Endodermal cell (in vitro differentiated cells): ENCODE results near the gene IL18BP. TPM values are rescaled to one million over a fixed set of nuclear protein-coding genes. Genes with fewer than 3 reads are reported as not detected.

Experiments
- DNase-seq: peaks from one replicate; pipeline ENCODE4 v3.0.0-alpha.2; 2017
- H3K27ac ChIP-seq: 2 replicates; pipeline ENCODE4 v1.5.1; 2013; ENCODE audit warnings: mild to moderate bottlenecking, low read depth, low read length, moderate library complexity
- H3K27me3 ChIP-seq: 2 replicates; pipeline ENCODE4 v1.6.1; 2013; ENCODE audit warnings: mild to moderate bottlenecking, low read length, moderate library complexity; ENCODE audit not compliant: insufficient read depth, control insufficient read depth, poor library complexity, severe bottlenecking
- H3K36me3 ChIP-seq: 2 replicates; pipeline ENCODE4 v1.7.0; 2013; ENCODE audit warnings: mild to moderate bottlenecking, low read length, moderate library complexity; ENCODE audit not compliant: control insufficient read depth, insufficient read depth
- H3K4me1 ChIP-seq: one replicate; pipeline ENCODE4 v1.7.0; 2013; ENCODE audit warnings: low read length; ENCODE audit not compliant: control insufficient read depth, insufficient read depth
- H3K4me3 ChIP-seq: 2 replicates; pipeline ENCODE4 v1.5.1; 2013; ENCODE audit warnings: mild to moderate bottlenecking, low read length, moderate library complexity
- H3K9ac ChIP-seq: 2 replicates; pipeline ENCODE4 v1.6.1; 2013; ENCODE audit warnings: mild to moderate bottlenecking, low read length, moderate library complexity; ENCODE audit not compliant: poor library complexity, severe bottlenecking; ENCODE audit errors: extremely low read depth
- H3K9me3 ChIP-seq: 2 replicates; pipeline ENCODE4 v1.6.1; 2013; ENCODE audit warnings: mild to moderate bottlenecking, low read length, moderate library complexity; ENCODE audit not compliant: control insufficient read depth
- H3K27ac Mint-ChIP-seq: 2 replicates; pipeline ENCODE4 v1.8.0; 2020; ENCODE audit warnings: mixed read lengths
- H3K27me3 Mint-ChIP-seq: 2 replicates; pipeline ENCODE4 v1.8.0; 2021; ENCODE audit warnings: mild to moderate bottlenecking, mixed read lengths; ENCODE audit not compliant: insufficient read depth
- H3K36me3 Mint-ChIP-seq: 2 replicates; pipeline ENCODE4 v1.8.0; 2020; ENCODE audit warnings: low read depth, mixed read lengths
- H3K4me1 Mint-ChIP-seq: 2 replicates; pipeline ENCODE4 v1.8.0; 2020; ENCODE audit warnings: mixed read lengths
- H3K4me3 Mint-ChIP-seq: 2 replicates; pipeline ENCODE4 v1.8.0; 2020; ENCODE audit warnings: mild to moderate bottlenecking, moderate library complexity, mixed read lengths
- H3K9me3 Mint-ChIP-seq: 2 replicates; pipeline ENCODE4 v1.8.0; 2020; ENCODE audit warnings: mild to moderate bottlenecking, mixed read lengths
- WGBS, 2 experiments: methylation state at CpG; one replicate each; pipeline versions ENCODE4 v1.1.5 to v1.1.7; 2013; ENCODE audit warnings: missing lambda C conversion rate in 2 of 2, mixed read lengths in 1 of 2; ENCODE audit not compliant: insufficient coverage in 1 of 2, insufficient read length in 1 of 2; 5-methylcytosine and 5-hydroxymethylcytosine counted together
- total RNA-seq, 2 donors: library from RNA; stranded (reverse); fragmentation: NEBNext Ultra II Directional in 1 of 2; extraction: Animal tissue kit (Norgen Biotek cat#: 25700) in 1 of 2; gene quantifications; 2 replicates in 1 of 2; 3 replicates in 1 of 2; pipeline ENCODE4 v1.2.1, GENCODE V29; 2021
- TF ChIP-seq, protein P1 (sequence below): fragments of 200-600 bp; sonication (generic); conservative IDR thresholded peaks from 2 replicates; pipeline ENCODE4 v1.5.0; 2021; ENCODE audit warnings: antibody characterized with exemption, mild to moderate bottlenecking

The IL18BP gene
- total RNA-seq, 2 donors from 2014 or later = 10.8 to 13.0 TPM

DNA sequence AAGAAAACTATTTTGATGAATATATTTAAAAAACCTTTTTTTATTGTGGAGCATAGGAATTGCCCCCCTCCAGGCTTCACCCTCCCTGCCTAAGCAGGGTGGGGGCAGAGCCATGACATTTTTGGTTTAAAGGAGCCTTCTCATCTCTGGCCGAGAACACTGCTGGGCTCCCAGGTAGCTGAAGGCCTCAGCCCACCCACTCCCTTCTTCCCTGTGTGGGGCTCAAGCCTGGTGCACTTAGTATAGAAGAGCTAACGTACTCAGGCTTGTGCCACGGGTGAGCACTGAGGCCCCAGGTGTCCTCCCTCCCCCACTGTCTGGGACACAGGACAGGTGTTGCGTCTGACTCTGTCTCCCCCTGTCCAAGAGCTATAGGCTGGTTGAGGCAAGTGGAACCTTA lies 2.2 kb upstream of the IL18BP start:
- H3K27ac Mint-ChIP-seq = no peak overlapping the region
- H3K9me3 ChIP-seq = no peaks in the 10 kb centered on the region
- H3K9me3 Mint-ChIP-seq = no peaks in the 10 kb centered on the region
- H3K27me3 Mint-ChIP-seq = no peaks in the 10 kb centered on the region
- no peaks in the 10 kb centered on the region for H3K27me3 ChIP-seq
- H3K4me3 Mint-ChIP-seq = no peak overlapping the region
- peaks cover 6% of the 10 kb centered on the region for H3K4me1 Mint-ChIP-seq
- no peak overlapping the region for H3K9ac ChIP-seq
- no peak overlapping the region for H3K27ac ChIP-seq
- 94 to 100% methylated on average over 3 to 4 of the region's 4 CpGs for WGBS, 2 experiments
- H3K36me3 Mint-ChIP-seq = peaks cover 30% of the 10 kb centered on the region
- DNase-seq = no peak
- TF ChIP-seq, protein P1, sequence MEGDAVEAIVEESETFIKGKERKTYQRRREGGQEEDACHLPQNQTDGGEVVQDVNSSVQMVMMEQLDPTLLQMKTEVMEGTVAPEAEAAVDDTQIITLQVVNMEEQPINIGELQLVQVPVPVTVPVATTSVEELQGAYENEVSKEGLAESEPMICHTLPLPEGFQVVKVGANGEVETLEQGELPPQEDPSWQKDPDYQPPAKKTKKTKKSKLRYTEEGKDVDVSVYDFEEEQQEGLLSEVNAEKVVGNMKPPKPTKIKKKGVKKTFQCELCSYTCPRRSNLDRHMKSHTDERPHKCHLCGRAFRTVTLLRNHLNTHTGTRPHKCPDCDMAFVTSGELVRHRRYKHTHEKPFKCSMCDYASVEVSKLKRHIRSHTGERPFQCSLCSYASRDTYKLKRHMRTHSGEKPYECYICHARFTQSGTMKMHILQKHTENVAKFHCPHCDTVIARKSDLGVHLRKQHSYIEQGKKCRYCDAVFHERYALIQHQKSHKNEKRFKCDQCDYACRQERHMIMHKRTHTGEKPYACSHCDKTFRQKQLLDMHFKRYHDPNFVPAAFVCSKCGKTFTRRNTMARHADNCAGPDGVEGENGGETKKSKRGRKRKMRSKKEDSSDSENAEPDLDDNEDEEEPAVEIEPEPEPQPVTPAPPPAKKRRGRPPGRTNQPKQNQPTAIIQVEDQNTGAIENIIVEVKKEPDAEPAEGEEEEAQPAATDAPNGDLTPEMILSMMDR = no peak
- peaks cover 19% of the 10 kb centered on the region for H3K4me1 ChIP-seq
- no peak overlapping the region for H3K4me3 ChIP-seq
- peaks cover 28% of the 10 kb centered on the region for H3K36me3 ChIP-seq

DNA sequence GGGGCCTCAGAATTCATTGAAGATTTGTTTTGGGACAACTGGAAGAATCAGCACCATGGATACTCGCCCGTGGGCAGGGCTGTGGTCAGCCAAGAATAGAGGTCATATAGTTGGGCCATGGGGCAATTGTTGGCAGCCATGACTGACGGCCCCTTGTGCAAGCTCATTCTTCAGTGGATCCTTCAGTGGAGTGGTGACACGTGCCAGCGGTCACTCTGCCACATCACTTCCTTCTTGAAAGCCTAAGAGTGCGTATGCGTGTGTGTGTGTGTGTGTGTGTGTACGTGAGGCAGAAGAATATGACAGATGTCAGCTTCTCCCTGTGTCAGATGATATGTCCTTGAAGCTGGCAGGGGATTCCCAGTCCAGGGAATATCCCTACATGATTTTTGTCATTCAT lies 1.8 kb upstream of the IL18BP start:
- H3K4me3 Mint-ChIP-seq = no peak overlapping the region
- 87 to 88% methylated on average over 2 to 8 of the region's 8 CpGs for WGBS, 2 experiments

GRCh38 chr11:71997594-71997993 lies 1.1 kb upstream of the IL18BP start:
- Histone ChIP-seq H3K27ac (no peak overlapping the region), H3K9ac (no peak overlapping the region), H3K36me3 (peaks cover 27% of the 10 kb centered on the region), H3K27me3 (no peaks in the 10 kb centered on the region), H3K9me3 (no peaks in the 10 kb centered on the region), H3K4me1 (peaks cover 19% of the 10 kb centered on the region), H3K4me3 (no peak overlapping the region)
- H3K27ac Mint-ChIP-seq = no peak overlapping the region
- H3K4me1 Mint-ChIP-seq = peaks cover 6% of the 10 kb centered on the region
- no peak overlapping the region for H3K4me3 Mint-ChIP-seq
- TF ChIP-seq, protein P1 = no peak
- no peaks in the 10 kb centered on the region for H3K27me3 Mint-ChIP-seq
- H3K9me3 Mint-ChIP-seq = no peaks in the 10 kb centered on the region
- WGBS, 2 experiments = 89 to 100% methylated on average over 1 to 3 of the region's 3 CpGs
- no peak for DNase-seq
- H3K36me3 Mint-ChIP-seq = peaks cover 30% of the 10 kb centered on the region

More for the DNA sequence above, 1.8 kb upstream of the IL18BP start:
- H3K27ac ChIP-seq = no peak overlapping the region
- H3K27ac Mint-ChIP-seq = no peak overlapping the region
- TF ChIP-seq, protein P1 = no peak
- no peaks in the 10 kb centered on the region for H3K9me3 ChIP-seq
- peaks cover 27% of the 10 kb centered on the region for H3K36me3 ChIP-seq
- H3K27me3 Mint-ChIP-seq = no peaks in the 10 kb centered on the region
- no peak overlapping the region for H3K9ac ChIP-seq
- H3K9me3 Mint-ChIP-seq = no peaks in the 10 kb centered on the region
- peaks cover 31% of the 10 kb centered on the region for H3K36me3 Mint-ChIP-seq
- DNase-seq = no peak
- peaks cover 19% of the 10 kb centered on the region for H3K4me1 ChIP-seq
- H3K4me1 Mint-ChIP-seq = peaks cover 6% of the 10 kb centered on the region
- no peak overlapping the region for H3K4me3 ChIP-seq
- H3K27me3 ChIP-seq = no peaks in the 10 kb centered on the region
